Uterus (tissue), 4 donors: ENCODE data around the gene RNF115. TPM values are rescaled to one million over a fixed set of nuclear protein-coding genes. Genes with fewer than 3 reads are reported as not detected.

Experiments used
- DNase-seq, 2 donors: peaks; one replicate each; pipeline ENCODE4 v3.0.0-alpha.2; 2019 to 2020
- H3K27ac ChIP-seq, 2 donors: fragments of 200-600 bp; sonication (generic); 1 replicate in 1 of 2; 2 replicates in 1 of 2; pipeline ENCODE4 v1.5.1; 2016 to 2018
- H3K27me3 ChIP-seq, 2 donors: fragments of 200-600 bp; sonication (generic); one replicate each; pipeline ENCODE4 v1.5.1; 2018 to 2019; ENCODE audit warnings: control low read depth in 1 of 2
- H3K36me3 ChIP-seq, 2 donors: fragments of 200-600 bp; sonication (generic); one replicate each; pipeline ENCODE4 v1.5.1; 2019; ENCODE audit warnings: control low read depth in 1 of 2
- H3K4me1 ChIP-seq, 2 donors: fragments of 200-600 bp; sonication (generic); one replicate each; pipeline ENCODE4 v1.5.1; 2018 to 2019; ENCODE audit warnings: control low read depth in 1 of 2
- H3K4me3 ChIP-seq, 2 donors: fragments of 200-600 bp; sonication (generic); 1 replicate in 1 of 2; 2 replicates in 1 of 2; pipeline ENCODE4 v1.5.1; 2018 to 2019; ENCODE audit warnings: mild to moderate bottlenecking in 1 of 2
- H3K9me3 ChIP-seq, 2 donors: fragments of 200-600 bp; sonication (generic); one replicate each; pipeline ENCODE4 v1.5.1; 2019; ENCODE audit warnings: control low read depth in 1 of 2
- POLR2A ChIP-seq, 2 donors: fragments of 450-650 bp; IDR thresholded peaks; one replicate each; pipeline ENCODE4 v1.6.1; 2016; ENCODE audit warnings: antibody characterized with exemption in 2 of 2, mild to moderate bottlenecking in 1 of 2, moderate library complexity in 1 of 2
- intact Hi-C: fragments of 100-400 bp; cut with DNase I; formaldehyde crosslinking; loops from one replicate; pipeline ENCODE4 v1.15.1; 2023; ENCODE audit warnings: low total_unique reads
- total RNA-seq, 4 donors: library from RNA; depleted of rRNA in 3 of 4; stranded (reverse); fragments of >200 nt in 3 of 4; gene quantifications; one replicate each; pipeline versions ENCODE4 v1.1.0 to v1.2.4, GENCODE V29; 2014 to 2023
- TF ChIP-seq, protein P1 (sequence below), 4 experiments: fragments of 200-600 bp in 2 of 4; fragments of 450-650 bp in 2 of 4; sonication (generic) in 2 of 4; IDR thresholded peaks; one replicate each; pipeline ENCODE4 v1.5.1; 2016 to 2019; ENCODE audit warnings: antibody characterized with exemption in 4 of 4, mild to moderate bottlenecking in 2 of 4, moderate library complexity in 1 of 4
- donor health status: DM: yes; HTN: yes; CAD: no.

RNF115 gene
- total RNA-seq, 4 donors from 2014 or later: 18.8 to 33.4 (median 27.8) TPM

DNA sequence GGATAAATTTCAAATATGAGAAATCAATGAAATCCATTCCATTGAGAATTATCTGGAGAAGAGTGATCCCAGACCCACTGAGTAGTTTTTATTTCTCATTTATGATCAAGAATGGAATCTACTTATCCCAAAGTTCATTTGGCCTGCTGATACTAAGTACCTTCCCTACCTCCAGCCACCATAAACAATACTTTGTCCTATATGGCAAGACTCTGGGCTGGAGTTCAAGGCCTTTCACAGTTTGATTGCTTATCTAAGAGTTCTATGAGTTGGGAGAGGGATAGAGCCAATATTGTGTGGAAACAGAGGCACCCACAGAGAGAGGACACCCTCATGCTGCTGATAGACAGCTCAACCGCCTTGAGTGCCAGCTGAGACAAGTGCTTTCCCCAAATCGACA, 121.8 kb downstream of the RNF115 start:
- H3K27ac ChIP-seq: no peak overlapping the region
- no peaks in the 10 kb centered on the region for H3K36me3 ChIP-seq
- no peak overlapping the region for H3K4me3 ChIP-seq
- H3K27me3 ChIP-seq: no peaks in the 10 kb centered on the region
- no peak for DNase-seq
- H3K9me3 ChIP-seq: no peaks in the 10 kb centered on the region
- intact Hi-C loops: no loop called here
- H3K4me1 ChIP-seq: no peaks in the 10 kb centered on the region
- no peak for TF ChIP-seq POLR2A (IDR thresholded peaks at IDR 0.05)
- TF ChIP-seq, protein P1, sequence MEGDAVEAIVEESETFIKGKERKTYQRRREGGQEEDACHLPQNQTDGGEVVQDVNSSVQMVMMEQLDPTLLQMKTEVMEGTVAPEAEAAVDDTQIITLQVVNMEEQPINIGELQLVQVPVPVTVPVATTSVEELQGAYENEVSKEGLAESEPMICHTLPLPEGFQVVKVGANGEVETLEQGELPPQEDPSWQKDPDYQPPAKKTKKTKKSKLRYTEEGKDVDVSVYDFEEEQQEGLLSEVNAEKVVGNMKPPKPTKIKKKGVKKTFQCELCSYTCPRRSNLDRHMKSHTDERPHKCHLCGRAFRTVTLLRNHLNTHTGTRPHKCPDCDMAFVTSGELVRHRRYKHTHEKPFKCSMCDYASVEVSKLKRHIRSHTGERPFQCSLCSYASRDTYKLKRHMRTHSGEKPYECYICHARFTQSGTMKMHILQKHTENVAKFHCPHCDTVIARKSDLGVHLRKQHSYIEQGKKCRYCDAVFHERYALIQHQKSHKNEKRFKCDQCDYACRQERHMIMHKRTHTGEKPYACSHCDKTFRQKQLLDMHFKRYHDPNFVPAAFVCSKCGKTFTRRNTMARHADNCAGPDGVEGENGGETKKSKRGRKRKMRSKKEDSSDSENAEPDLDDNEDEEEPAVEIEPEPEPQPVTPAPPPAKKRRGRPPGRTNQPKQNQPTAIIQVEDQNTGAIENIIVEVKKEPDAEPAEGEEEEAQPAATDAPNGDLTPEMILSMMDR (IDR thresholded peaks at IDR 0.05): no peak

DNA sequence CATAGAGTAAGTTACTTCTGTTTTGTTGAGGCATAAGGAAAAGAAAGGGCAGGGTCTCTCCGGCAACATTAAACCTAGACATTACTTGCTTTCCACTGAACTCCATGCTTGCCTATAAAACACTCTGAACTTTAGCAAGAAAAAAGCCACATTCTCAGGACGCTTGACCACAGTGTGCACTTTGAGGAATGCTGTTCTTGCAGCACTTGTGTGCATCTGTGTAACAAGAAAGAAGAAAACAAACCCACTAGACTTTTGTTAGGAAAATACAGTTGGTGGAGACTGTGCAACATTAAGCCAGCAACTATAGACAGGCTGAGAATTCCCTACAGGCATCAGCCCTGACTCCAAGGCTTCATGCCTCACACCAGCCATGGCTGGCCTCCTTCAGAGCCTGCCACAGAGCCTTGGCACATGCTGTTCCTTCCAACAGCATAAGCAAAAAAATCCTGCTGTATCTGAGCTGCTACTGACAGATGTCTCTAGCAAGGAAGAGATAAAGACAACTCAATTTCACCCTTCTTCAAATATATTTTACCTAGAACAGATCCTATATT, 122.5 kb downstream of the RNF115 start:
- no peak overlapping the region for H3K4me3 ChIP-seq
- no peak for TF ChIP-seq POLR2A (IDR thresholded peaks at IDR 0.05)
- TF ChIP-seq, protein P1 (IDR thresholded peaks at IDR 0.05): no peak
- H3K4me1 ChIP-seq: no peaks in the 10 kb centered on the region
- no peak for DNase-seq
- no peaks in the 10 kb centered on the region for H3K36me3 ChIP-seq
- H3K27ac ChIP-seq: no peak overlapping the region
- H3K27me3 ChIP-seq: no peaks in the 10 kb centered on the region
- H3K9me3 ChIP-seq: no peaks in the 10 kb centered on the region
- intact Hi-C loops: no loop called here

DNA sequence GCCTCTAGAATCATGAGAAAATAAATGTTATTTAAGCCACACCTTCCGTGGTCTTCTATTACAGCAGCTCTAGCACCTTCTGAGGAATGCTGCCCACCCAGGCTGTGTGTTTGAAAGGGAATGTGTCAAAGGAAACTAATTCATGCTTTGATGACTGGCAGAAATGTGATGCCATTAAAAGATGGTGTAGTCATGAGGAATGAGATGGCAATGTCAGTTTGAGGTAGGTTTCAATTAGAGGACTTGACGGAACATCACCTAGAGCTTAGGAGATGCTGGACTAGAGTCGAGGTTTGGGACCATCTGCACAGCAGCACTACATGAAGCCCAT, 127.3 kb downstream of the RNF115 start:
- no peaks in the 10 kb centered on the region for H3K27me3 ChIP-seq
- H3K4me3 ChIP-seq: no peak overlapping the region
- no peak for TF ChIP-seq POLR2A (IDR thresholded peaks at IDR 0.05)
- TF ChIP-seq, protein P1 (IDR thresholded peaks at IDR 0.05): no peak
- H3K27ac ChIP-seq: no peak overlapping the region
- intact Hi-C loops: no loop called here
- no peak for DNase-seq
- H3K4me1 ChIP-seq: no peaks in the 10 kb centered on the region
- no peaks in the 10 kb centered on the region for H3K36me3 ChIP-seq
- no peaks in the 10 kb centered on the region for H3K9me3 ChIP-seq

DNA sequence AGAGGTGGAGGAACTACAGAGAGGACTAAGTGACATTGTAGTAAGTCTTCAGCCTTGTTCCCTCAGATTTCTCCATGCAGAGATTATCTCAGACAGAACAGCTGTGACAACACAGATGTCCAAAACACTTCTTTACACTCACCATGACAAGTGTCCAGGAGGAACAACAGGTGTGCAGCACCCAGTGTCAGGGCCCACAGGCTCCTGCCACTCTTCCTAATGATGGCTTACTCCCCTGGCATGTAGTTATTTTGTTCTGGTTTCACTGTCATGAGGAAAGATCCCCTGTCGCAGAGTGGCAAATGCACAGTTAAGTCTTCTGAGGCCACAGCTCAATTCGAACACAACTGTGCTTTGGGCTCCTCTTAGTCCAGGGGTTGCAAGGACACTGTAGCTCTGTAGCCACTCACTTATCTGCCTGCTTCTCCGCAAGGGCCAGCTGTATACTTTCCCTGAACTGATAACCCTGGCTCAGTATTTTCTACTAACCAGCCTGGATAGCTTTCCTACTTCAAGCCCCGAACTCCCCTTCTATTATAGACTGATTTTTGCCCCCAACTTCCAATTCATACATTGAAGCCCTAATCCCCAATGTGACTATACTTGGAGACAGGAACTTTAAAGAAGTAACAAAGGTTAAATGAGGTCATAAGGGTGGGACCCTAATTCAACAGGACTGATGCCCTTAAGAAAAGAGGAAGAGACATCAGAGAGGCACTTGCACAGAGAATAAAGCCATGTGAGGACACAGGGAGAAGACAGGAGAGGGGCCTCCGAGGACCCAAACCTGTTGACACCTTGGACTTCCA, 127.9 kb downstream of the RNF115 start:
- Histone ChIP-seq H3K9me3 (no peaks in the 10 kb centered on the region), H3K36me3 (no peaks in the 10 kb centered on the region), H3K4me1 (no peaks in the 10 kb centered on the region), H3K27me3 (no peaks in the 10 kb centered on the region), H3K4me3 (no peak overlapping the region), H3K27ac (no peak overlapping the region)
- no peak for DNase-seq
- TF ChIP-seq, protein P1 (IDR thresholded peaks at IDR 0.05): no peak
- TF ChIP-seq POLR2A (IDR thresholded peaks at IDR 0.05): no peak
- intact Hi-C loops: no loop called here

DNA sequence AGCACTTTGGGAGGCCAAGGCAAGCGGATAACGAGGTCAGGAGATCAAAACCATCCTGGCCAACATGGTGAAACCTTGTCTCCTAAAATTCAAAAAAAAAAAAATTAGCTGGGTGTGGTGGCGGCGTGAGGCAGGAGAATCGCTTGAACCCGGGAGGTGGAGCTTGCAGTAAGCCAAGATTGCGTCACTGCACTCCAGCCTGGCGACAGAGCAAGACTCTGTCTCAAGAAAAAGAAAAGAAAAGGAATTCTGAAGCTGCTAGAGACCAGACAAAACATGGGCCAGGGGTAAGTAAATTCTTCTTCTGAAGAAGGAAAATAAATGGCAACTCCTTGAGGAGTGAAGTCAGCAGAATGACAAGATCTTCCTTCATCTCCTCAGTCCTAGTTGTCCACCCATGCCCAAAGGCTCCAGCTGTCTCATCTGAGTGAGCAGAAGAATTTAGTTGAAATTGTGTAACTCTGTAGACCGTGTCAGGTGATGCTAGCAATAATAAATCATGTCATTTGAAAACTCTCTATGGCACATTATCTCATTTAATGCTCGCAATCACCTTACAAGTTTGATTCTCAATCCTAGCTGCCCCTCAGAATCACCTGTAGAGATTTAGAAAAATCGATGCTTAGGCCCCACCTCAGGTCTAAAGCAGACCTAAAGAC, 131.0 kb downstream of the RNF115 start:
- TF ChIP-seq, protein P1 (IDR thresholded peaks at IDR 0.05): no peak
- no peak for TF ChIP-seq POLR2A (IDR thresholded peaks at IDR 0.05)
- no peak for DNase-seq
- H3K4me1 ChIP-seq: no peaks in the 10 kb centered on the region
- no peaks in the 10 kb centered on the region for H3K27me3 ChIP-seq
- H3K36me3 ChIP-seq: no peaks in the 10 kb centered on the region
- no peak overlapping the region for H3K4me3 ChIP-seq
- no peaks in the 10 kb centered on the region for H3K9me3 ChIP-seq
- intact Hi-C loops: no loop called here
- no peak overlapping the region for H3K27ac ChIP-seq
